Astrocyte (in vitro differentiated cells and primary cell): Measurements from ENCODE around the gene KISS1R. TPM values are rescaled to one million over a fixed set of nuclear protein-coding genes. Genes with fewer than 3 reads are reported as not detected.

Experiments used
- DNase-seq: peaks from one replicate; pipeline ENCODE4 v3.0.0-alpha.2; 2010; ENCODE audit warnings: low read depth
- FAIRE-seq: peaks from 2 replicates; lab custom pipeline; 2011; peaks lifted over from hg19 to GRCh38; lab: Jason Lieb, UNC
- H2AFZ ChIP-seq: 2 replicates; pipeline ENCODE4 v1.6.0; 2012; ENCODE audit warnings: low read depth, low read length, inconsistent platforms
- H3K27ac ChIP-seq: 2 replicates; pipeline ENCODE4 v1.5.1; 2011; ENCODE audit warnings: low read depth, low read length, inconsistent platforms
- H3K27me3 ChIP-seq: 2 replicates; pipeline ENCODE4 v1.6.0; 2011; ENCODE audit warnings: low read length, inconsistent platforms; ENCODE audit not compliant: insufficient read depth
- H3K36me3 ChIP-seq: 2 replicates; pipeline ENCODE4 v1.5.1; 2011; ENCODE audit warnings: low read length, inconsistent platforms; ENCODE audit not compliant: insufficient read depth
- H3K4me1 ChIP-seq: 2 replicates; pipeline ENCODE4 v1.5.1; 2011; ENCODE audit warnings: low read length, inconsistent platforms; ENCODE audit not compliant: insufficient read depth
- H3K4me2 ChIP-seq: 2 replicates; pipeline ENCODE4 v1.6.0; 2012; ENCODE audit warnings: low read length, inconsistent platforms
- H3K4me3 ChIP-seq: 2 replicates; pipeline ENCODE4 v1.5.1; 2011; ENCODE audit warnings: low read depth, mild to moderate bottlenecking, low read length, inconsistent platforms; ENCODE audit not compliant: insufficient read depth
- H3K79me2 ChIP-seq: 2 replicates; pipeline ENCODE4 v1.6.0; 2012; ENCODE audit warnings: mild to moderate bottlenecking, low read length, inconsistent platforms; ENCODE audit not compliant: insufficient read depth
- H3K9ac ChIP-seq: 2 replicates; pipeline ENCODE4 v1.6.0; 2012; ENCODE audit warnings: mild to moderate bottlenecking, low read length, inconsistent platforms
- H3K9me3 ChIP-seq: 2 replicates; pipeline ENCODE4 v1.5.1; 2012; ENCODE audit warnings: low read depth, mild to moderate bottlenecking, low read length, inconsistent platforms; ENCODE audit not compliant: insufficient read depth
- H4K20me1 ChIP-seq: 2 replicates; pipeline ENCODE4 v1.6.0; 2012; ENCODE audit warnings: low read length, inconsistent platforms; ENCODE audit not compliant: insufficient read depth
- H3K27ac Mint-ChIP-seq: one replicate; pipeline ENCODE4 v1.8.0; 2021; ENCODE audit warnings: mild to moderate bottlenecking, mixed read lengths; ENCODE audit not compliant: unreplicated experiment
- H3K27me3 Mint-ChIP-seq: one replicate; pipeline ENCODE4 v1.8.0; 2021; ENCODE audit warnings: low read depth, mixed read lengths; ENCODE audit not compliant: unreplicated experiment
- H3K36me3 Mint-ChIP-seq: one replicate; pipeline ENCODE4 v1.8.0; 2021; ENCODE audit warnings: low read depth, mixed read lengths; ENCODE audit not compliant: unreplicated experiment
- H3K4me1 Mint-ChIP-seq: one replicate; pipeline ENCODE4 v1.8.0; 2021; ENCODE audit warnings: low read depth, mixed read lengths; ENCODE audit not compliant: unreplicated experiment
- H3K4me3 Mint-ChIP-seq: one replicate; pipeline ENCODE4 v1.8.0; 2021; ENCODE audit warnings: mild to moderate bottlenecking, moderate library complexity, mixed read lengths; ENCODE audit not compliant: unreplicated experiment
- H3K9me3 Mint-ChIP-seq: one replicate; pipeline ENCODE4 v1.8.0; 2021; ENCODE audit warnings: mild to moderate bottlenecking, mixed read lengths; ENCODE audit not compliant: unreplicated experiment
- CTCF ChIP-seq: IDR thresholded peaks from 2 replicates; pipeline ENCODE4 v1.5.1; 2011; ENCODE audit warnings: low read depth, mild to moderate bottlenecking, inconsistent platforms, low read length, moderate library complexity; ENCODE audit not compliant: insufficient read depth
- EZH2 ChIP-seq: IDR thresholded peaks from 2 replicates; pipeline ENCODE4 v1.6.1; 2012; ENCODE audit warnings: mild to moderate bottlenecking, low read length, inconsistent platforms; ENCODE audit not compliant: insufficient read depth
- total RNA-seq: library from RNA; stranded (reverse); gene quantifications from 2 replicates; pipeline ENCODE4 v1.2.1, GENCODE V29; 2021

Gene KISS1R
- total RNA-seq, 1 donor from 2014 or later: not detected

GRCh38 chr19:958967-959855 lies 42.1 kb downstream of the KISS1R start:
- no peaks in the 10 kb centered on the region for H3K27me3 ChIP-seq
- no peaks in the 10 kb centered on the region for H3K36me3 ChIP-seq
- no peak overlapping the region for H3K27ac ChIP-seq
- Mint-ChIP-seq H3K4me1 (peaks cover 11% of the 10 kb centered on the region), H3K27ac (peak overlapping the region; percentile 62), H3K9me3 (no peaks in the 10 kb centered on the region), H3K27me3 (no peaks in the 10 kb centered on the region), H3K4me3 (peak overlapping the region; percentile 45), H3K36me3 (peaks cover 10% of the 10 kb centered on the region)
- H3K4me3 ChIP-seq: no peak overlapping the region
- peaks cover 48% of the 10 kb centered on the region for H4K20me1 ChIP-seq
- peaks cover 9% of the 10 kb centered on the region for H3K4me1 ChIP-seq
- DNase-seq (peak; percentile 57), FAIRE-seq (no peak)
- H3K9me3 ChIP-seq: no peaks in the 10 kb centered on the region
- peaks cover 31% of the 10 kb centered on the region for H3K79me2 ChIP-seq
- H3K9ac ChIP-seq: no peak overlapping the region
- H2AFZ ChIP-seq: no peak overlapping the region
- TF ChIP-seq EZH2 (no peak), CTCF (no peak)
- H3K4me2 ChIP-seq: no peak overlapping the region

- H3K36me3 ChIP-seq: peaks cover under 1% of the 10 kb centered on the region
- Mint-ChIP-seq H3K27ac (no peak overlapping the region), H3K4me3 (no peak overlapping the region), H3K36me3 (peaks cover 11% of the 10 kb centered on the region), H3K27me3 (no peaks in the 10 kb centered on the region), H3K4me1 (peaks cover 11% of the 10 kb centered on the region), H3K9me3 (no peaks in the 10 kb centered on the region)
- no peak overlapping the region for H3K27ac ChIP-seq
- H3K4me2 ChIP-seq: no peak overlapping the region
- H2AFZ ChIP-seq: no peak overlapping the region
- DNase-seq (no peak), FAIRE-seq (no peak)
- TF ChIP-seq CTCF (no peak), EZH2 (no peak)
- H3K4me1 ChIP-seq: peaks cover 9% of the 10 kb centered on the region
- H3K4me3 ChIP-seq: no peak overlapping the region
- peaks cover 23% of the 10 kb centered on the region for H3K79me2 ChIP-seq
- H3K9ac ChIP-seq: no peak overlapping the region
- peaks cover 40% of the 10 kb centered on the region for H4K20me1 ChIP-seq
- no peaks in the 10 kb centered on the region for H3K27me3 ChIP-seq
- no peaks in the 10 kb centered on the region for H3K9me3 ChIP-seq
Observed at GRCh38 chr19:960020-960419, 42.9 kb downstream of the KISS1R start.

- Mint-ChIP-seq H3K9me3 (no peaks in the 10 kb centered on the region), H3K27ac (no peak overlapping the region), H3K36me3 (peaks cover 17% of the 10 kb centered on the region), H3K27me3 (no peaks in the 10 kb centered on the region), H3K4me3 (no peak overlapping the region), H3K4me1 (peaks cover 11% of the 10 kb centered on the region)
- peaks cover 18% of the 10 kb centered on the region for H3K79me2 ChIP-seq
- peaks cover 9% of the 10 kb centered on the region for H3K4me1 ChIP-seq
- H3K27me3 ChIP-seq: no peaks in the 10 kb centered on the region
- no peak overlapping the region for H3K4me2 ChIP-seq
- no peak for FAIRE-seq
- H2AFZ ChIP-seq: no peak overlapping the region
- peaks cover 5% of the 10 kb centered on the region for H3K36me3 ChIP-seq
- TF ChIP-seq EZH2 (no peak), CTCF (no peak)
- H3K4me3 ChIP-seq: no peak overlapping the region
- DNase-seq: no peak
- H3K9ac ChIP-seq: no peak overlapping the region
- peaks cover 35% of the 10 kb centered on the region for H4K20me1 ChIP-seq
- no peak overlapping the region for H3K27ac ChIP-seq
- H3K9me3 ChIP-seq: no peaks in the 10 kb centered on the region
Observed at GRCh38 chr19:960601-960938, 43.4 kb downstream of the KISS1R start.
